Upper lobe of right lung (tissue), 1 donor: Measurements from ENCODE around the gene CDK5R1. TPM values are rescaled to one million over a fixed set of nuclear protein-coding genes. Genes with fewer than 3 reads are reported as not detected.

Experiments
- ATAC-seq: fragments of 200-7000 bp; cut with Tn5 transposase; one replicate; pipeline ENCODE4 v1.9.1; 2020; ENCODE audit warnings: mild to moderate bottlenecking, moderate library complexity
- DNase-seq: peaks from one replicate; pipeline ENCODE4 v3.0.0-alpha.2; 2020
- H3K27ac ChIP-seq: fragments of 200-600 bp; one replicate; pipeline ENCODE4 v1.8.0; 2022
- H3K27me3 ChIP-seq: fragments of 200-600 bp; one replicate; pipeline ENCODE4 v1.8.0; 2022; ENCODE audit warnings: mild to moderate bottlenecking
- H3K36me3 ChIP-seq: fragments of 200-600 bp; one replicate; pipeline ENCODE4 v1.8.0; 2022
- H3K4me1 ChIP-seq: fragments of 200-600 bp; one replicate; pipeline ENCODE4 v1.8.0; 2022
- H3K4me3 ChIP-seq: fragments of 200-600 bp; one replicate; pipeline ENCODE4 v1.8.0; 2022; ENCODE audit warnings: mild to moderate bottlenecking
- H3K9me3 ChIP-seq: fragments of 200-600 bp; one replicate; pipeline ENCODE4 v1.8.0; 2022
- CTCF ChIP-seq: fragments of 200-600 bp; IDR thresholded peaks from one replicate; pipeline ENCODE4 v1.8.0; 2022; ENCODE audit warnings: antibody characterized with exemption
- intact Hi-C: fragments of 100-400 bp; cut with DNase I; formaldehyde crosslinking; loops from one replicate; pipeline ENCODE4 v1.11.0; 2022
- total RNA-seq: library from RNA; stranded (reverse); fragmentation: NEBNext Ultra II Directional; extraction: Animal tissue kit (Norgen Biotek cat#: 25700); gene quantifications from one replicate; pipeline ENCODE4 v1.2.1, GENCODE V29; 2021
- donor health status: DM: no; HTN: yes; CAD: no; lungs with severe emphysema.

The CDK5R1 gene
- total RNA-seq, 1 donor from 2014 or later: 1.6 TPM

- ATAC-seq: no peak
- H3K4me1 ChIP-seq: peaks cover 18% of the 10 kb centered on the region
- no peak overlapping the region for H3K27ac ChIP-seq
- H3K27me3 ChIP-seq: no peaks in the 10 kb centered on the region
- no peak for DNase-seq
- TF ChIP-seq CTCF: no peak
- H3K36me3 ChIP-seq: no peaks in the 10 kb centered on the region
- H3K4me3 ChIP-seq: peak overlapping the region; percentile 45
- H3K9me3 ChIP-seq: no peaks in the 10 kb centered on the region
- intact Hi-C loops: no loop called here
These were observed 31.9 kb downstream of the CDK5R1 start for GRCh38 chr17:32518646-32519227.

- no peaks in the 10 kb centered on the region for H3K27me3 ChIP-seq
- DNase-seq (peak; percentile 72), ATAC-seq (peak; percentile 74)
- no peaks in the 10 kb centered on the region for H3K36me3 ChIP-seq
- H3K4me1 ChIP-seq: peaks cover 18% of the 10 kb centered on the region
- intact Hi-C loops: no loop called here
- peak overlapping the region; percentile 14 for H3K27ac ChIP-seq
- TF ChIP-seq CTCF: no peak
- H3K4me3 ChIP-seq: peak overlapping the region; percentile 45
- no peaks in the 10 kb centered on the region for H3K9me3 ChIP-seq
These were observed 32.7 kb downstream of the CDK5R1 start for GRCh38 chr17:32519228-32520103.

- Histone ChIP-seq H3K4me3 (peak overlapping the region; percentile 45), H3K4me1 (peaks cover 18% of the 10 kb centered on the region), H3K27me3 (no peaks in the 10 kb centered on the region), H3K27ac (peak overlapping the region; percentile 14), H3K9me3 (no peaks in the 10 kb centered on the region), H3K36me3 (no peaks in the 10 kb centered on the region)
- DNase-seq (no peak), ATAC-seq (peak; percentile 45)
- intact Hi-C loops: no loop called here
- TF ChIP-seq CTCF: no peak
These were observed 33.4 kb downstream of the CDK5R1 start for GRCh38 chr17:32520104-32520701.

GRCh38 chr17:32520737-32521404 is 34.1 kb downstream of the CDK5R1 start:
- no peak for ATAC-seq
- Histone ChIP-seq H3K27me3 (no peaks in the 10 kb centered on the region), H3K9me3 (no peaks in the 10 kb centered on the region), H3K4me1 (peaks cover 18% of the 10 kb centered on the region), H3K4me3 (no peak overlapping the region), H3K36me3 (no peaks in the 10 kb centered on the region), H3K27ac (no peak overlapping the region)
- TF ChIP-seq CTCF: no peak
- intact Hi-C loops: no loop called here
- no peak for DNase-seq

GRCh38 chr17:32523017-32523680 is 36.4 kb downstream of the CDK5R1 start:
- no peak overlapping the region for H3K27ac ChIP-seq
- peaks cover 18% of the 10 kb centered on the region for H3K4me1 ChIP-seq
- intact Hi-C loops: no loop called here
- no peaks in the 10 kb centered on the region for H3K36me3 ChIP-seq
- H3K9me3 ChIP-seq: no peaks in the 10 kb centered on the region
- no peaks in the 10 kb centered on the region for H3K27me3 ChIP-seq
- DNase-seq (no peak), ATAC-seq (no peak)
- H3K4me3 ChIP-seq: no peak overlapping the region
- TF ChIP-seq CTCF: no peak
